HCT116 (cell line): ENCODE data around the gene DAP. TPM values are rescaled to one million over a fixed set of nuclear protein-coding genes. Genes with fewer than 3 reads are reported as not detected.

Source experiments
- ATAC-seq: fragments of 200-7000 bp; cut with Tn5 transposase; 2 replicates; pipeline ENCODE4 v1.9.1; 2020; ENCODE audit warnings: mild to moderate bottlenecking, moderate library complexity
- BruUV-seq: library from RNA; stranded (reverse); fragments of 400-500 nt; replicated peaks from 2 replicates; lab custom pipeline; 2021; lab: Mats Ljungman, UMichigan
- CTCF ChIA-PET: fragments of 300-600 bp; sonication (Branson Sonifier 250); formaldehyde crosslinking; loops from one replicate; lab custom pipeline; 2021; ENCODE audit warnings: antibody characterized with exemption; lab: Charles Lee
- POLR2A ChIA-PET: fragments of 300-600, 350-600 bp; sonication (Branson Sonifier 250); formaldehyde crosslinking; loops from one replicate; lab custom pipeline; 2021; ENCODE audit warnings: antibody characterized with exemption; lab: Charles Lee
- RAD21 ChIA-PET, 2 experiments: fragments of 300-600 bp; sonication (Branson Sonifier 250); formaldehyde crosslinking; loops; one replicate each; lab custom pipeline; 2023; ENCODE audit warnings: low total read pairs in 2 of 2; ENCODE audit not compliant: uncharacterized antibody in 2 of 2, unreplicated experiment in 2 of 2, low non-redundant PET in 1 of 2; lab: Charles Lee
- DNase-seq: peaks from one replicate; pipeline ENCODE4 v3.0.0-alpha.2; 2010; ENCODE audit warnings: low read depth, low spot score
- H2AFZ ChIP-seq: fragments of 200-600 bp; shearing (Covaris generic), sonication (generic); 2 replicates; pipeline ENCODE4 v1.6.1; 2017; ENCODE audit warnings: low read depth, mixed run types, mixed read lengths, antibody characterized with exemption, low read length; ENCODE audit not compliant: poor library complexity, severe bottlenecking
- H3K27ac ChIP-seq: 2 replicates; pipeline ENCODE4 v1.5.1; 2012; ENCODE audit warnings: low read depth, low read length
- H3K27me3 ChIP-seq: fragments of 200-600 bp; sonication (generic); 2 replicates; pipeline ENCODE4 v1.6.1; 2016; ENCODE audit warnings: mixed run types, low read length, mixed read lengths; ENCODE audit not compliant: insufficient read depth
- H3K36me3 ChIP-seq, 2 experiments: fragments of 200-500 bp in 1 of 2; fragments of 200-600 bp in 1 of 2; sonication (Bioruptor generic) in 1 of 2; sonication (generic) in 1 of 2; 2 replicates each; pipeline versions ENCODE4 v1.5.1 to v1.6.1; 2014 to 2016; ENCODE audit warnings: low read length in 2 of 2, inconsistent platforms in 1 of 2, mixed read lengths in 1 of 2, mixed run types in 1 of 2; ENCODE audit not compliant: insufficient read depth in 2 of 2, control insufficient read depth in 1 of 2
- H3K4me1 ChIP-seq, 2 experiments: fragments of 200-600 bp in 1 of 2; sonication (generic) in 1 of 2; 2 replicates each; pipeline versions ENCODE4 v1.5.1 to v1.6.1; 2012 to 2017; ENCODE audit warnings: low read length in 2 of 2, inconsistent platforms in 1 of 2, mild to moderate bottlenecking in 1 of 2, mixed read lengths in 1 of 2, mixed run types in 1 of 2, moderate library complexity in 1 of 2; ENCODE audit not compliant: insufficient read depth in 2 of 2, control insufficient read depth in 1 of 2
- H3K4me2 ChIP-seq: fragments of 200-600 bp; sonication (generic); 2 replicates; pipeline ENCODE4 v1.6.1; 2017; ENCODE audit warnings: mixed run types, low read length, mixed read lengths
- H3K4me3 ChIP-seq, 2 experiments: fragments of 200-600 bp in 1 of 2; sonication (generic) in 1 of 2; replicated peaks in 1 of 2; 2 replicates each; pipeline ENCODE4 v1.5.1; 2011 to 2016; ENCODE audit warnings: low read length in 2 of 2, control low read depth in 1 of 2, low read depth in 1 of 2, mild to moderate bottlenecking in 1 of 2, mixed read lengths in 1 of 2, mixed run types in 1 of 2
- H3K79me2 ChIP-seq: fragments of 200-600 bp; sonication (generic); 2 replicates; pipeline ENCODE4 v1.6.1; 2017; ENCODE audit warnings: mild to moderate bottlenecking, mixed run types, low read length, moderate library complexity, mixed read lengths; ENCODE audit not compliant: insufficient read depth
- H3K9ac ChIP-seq: fragments of 200-600 bp; sonication (generic); 2 replicates; pipeline ENCODE4 v1.6.1; 2016; ENCODE audit warnings: low read length, mixed read lengths
- H3K9me2 ChIP-seq: fragments of 200-600 bp; sonication (generic), shearing (Covaris generic); 2 replicates; pipeline ENCODE4 v1.6.1; 2017; ENCODE audit warnings: mixed run types, mild to moderate bottlenecking, moderate library complexity; ENCODE audit not compliant: insufficient read depth
- H3K9me3 ChIP-seq, 2 experiments: fragments of 200-500 bp in 1 of 2; fragments of 200-600 bp in 1 of 2; sonication (Bioruptor generic) in 1 of 2; sonication (generic) in 1 of 2; 2 replicates each; pipeline ENCODE4 v1.6.1; 2014 to 2017; ENCODE audit warnings: low read length in 2 of 2, mixed read lengths in 2 of 2, inconsistent platforms in 1 of 2, low read depth in 1 of 2, mild to moderate bottlenecking in 1 of 2, mixed run types in 1 of 2, moderate library complexity in 1 of 2; ENCODE audit not compliant: control insufficient read depth in 1 of 2, insufficient read depth in 1 of 2
- H4K20me1 ChIP-seq: fragments of 200-600 bp; sonication (generic), shearing (Covaris generic); 2 replicates; pipeline ENCODE4 v1.6.1; 2017; ENCODE audit warnings: mixed run types, mild to moderate bottlenecking, moderate library complexity; ENCODE audit not compliant: insufficient read depth
- CEBPB ChIP-seq: IDR thresholded peaks from 2 replicates; pipeline ENCODE4 v1.6.1; 2012; ENCODE audit warnings: low read depth
- ELF1 ChIP-seq: IDR thresholded peaks from 2 replicates; pipeline ENCODE4 v1.6.1; 2012; ENCODE audit warnings: low read depth, borderline replicate concordance
- FOSL1 ChIP-seq: IDR thresholded peaks from 2 replicates; pipeline ENCODE4 v1.6.1; 2012; ENCODE audit warnings: low read depth
- RAD21 ChIP-seq: IDR thresholded peaks from 2 replicates; pipeline ENCODE4 v1.6.1; 2012; ENCODE audit warnings: low read depth, mild to moderate bottlenecking
- SP1 ChIP-seq: IDR thresholded peaks from 2 replicates; pipeline ENCODE4 v1.6.1; 2012; ENCODE audit warnings: low read depth
- ZNF274 ChIP-seq: fragments of 200-500 bp; sonication (Bioruptor generic); IDR thresholded peaks from 2 replicates; pipeline ENCODE4 v1.6.1; 2014; ENCODE audit warnings: mild to moderate bottlenecking, low read depth, low read length, inconsistent platforms
- intact Hi-C: fragments of 100-400 bp; cut with micrococcal nuclease; formaldehyde crosslinking; loops from 2 replicates; pipeline ENCODE4 v1.10.0; 2022
- total RNA-seq: library from RNA; stranded (reverse); gene quantifications from one replicate; pipeline ENCODE4 v1.2.1, GENCODE V29; 2021; ENCODE audit not compliant: unreplicated experiment
- TF ChIP-seq, protein P1 (sequence below), 3 experiments: fragments of 200-600 bp in 1 of 3; sonication (generic) in 1 of 3; IDR thresholded peaks in 2 of 3; conservative IDR thresholded peaks in 1 of 3; 2 replicates each; pipeline ENCODE4 v1.5.1; 2012 to 2017; ENCODE audit warnings: low read depth in 2 of 3, low read length in 2 of 3, antibody characterized with exemption in 1 of 3, borderline replicate concordance in 1 of 3, control low read depth in 1 of 3, mild to moderate bottlenecking in 1 of 3, mixed read lengths in 1 of 3, mixed run types in 1 of 3, moderate library complexity in 1 of 3; ENCODE audit not compliant: insufficient read depth in 1 of 3

Gene DAP
- total RNA-seq, 1 experiment from 2014 or later = 59.1 TPM

DNA sequence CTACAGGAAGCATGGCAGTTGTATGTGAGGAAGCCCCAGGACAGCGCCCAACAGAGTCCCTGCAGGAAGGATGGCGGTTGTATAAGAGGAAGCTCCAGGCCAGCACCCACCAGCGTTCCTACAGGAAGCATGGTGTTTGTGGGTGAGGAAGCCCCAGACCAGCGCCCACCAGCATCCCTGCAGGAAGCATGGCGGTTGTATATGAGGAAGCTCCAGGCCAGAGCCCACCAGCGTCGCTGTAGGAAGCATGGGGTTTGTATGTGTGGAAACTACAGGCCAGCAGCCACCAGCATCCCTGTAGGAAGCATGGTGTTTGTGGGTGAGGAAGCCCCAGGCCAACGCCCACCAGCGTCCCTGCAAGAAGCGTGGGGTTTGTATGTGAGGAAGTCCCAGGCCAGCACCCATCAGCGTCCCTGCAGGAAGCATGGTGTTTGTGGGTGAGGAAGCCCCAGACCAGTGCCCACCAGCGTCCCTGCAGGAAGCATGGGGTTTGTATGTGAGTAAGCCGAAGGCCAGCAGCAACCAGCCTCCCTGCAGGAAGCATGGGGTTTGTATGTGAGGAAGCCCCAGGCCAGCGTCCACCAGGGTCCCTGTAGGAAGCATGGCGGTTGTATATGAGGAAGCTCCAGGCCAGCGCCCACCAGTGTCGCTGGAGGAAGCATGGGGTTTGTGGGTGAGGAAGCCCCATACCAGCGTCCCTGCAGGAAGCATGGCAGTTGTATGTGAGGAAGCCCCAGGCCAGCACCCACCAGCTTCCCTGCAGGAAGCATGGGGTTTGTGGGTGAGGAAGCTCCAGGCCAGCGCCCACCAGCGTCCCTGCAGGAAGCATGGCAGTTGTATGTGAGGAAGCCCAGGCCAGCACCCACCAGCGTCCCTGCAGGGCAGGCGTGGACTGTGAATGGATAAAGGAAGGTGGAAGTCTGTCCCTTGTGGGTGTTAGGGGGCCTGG, 79.0 kb downstream of the DAP start:
- H3K4me3 ChIP-seq = no peak overlapping the region
- no peaks in the 10 kb centered on the region for H3K79me2 ChIP-seq
- H3K4me2 ChIP-seq = no peak overlapping the region
- ATAC-seq = no peak
- no peaks in the 10 kb centered on the region for H3K9me2 ChIP-seq
- H3K27ac ChIP-seq = no peak overlapping the region
- CTCF ChIA-PET = no interaction called here
- H3K27me3 ChIP-seq = no peaks in the 10 kb centered on the region
- H3K4me1 ChIP-seq = no peaks in the 10 kb centered on the region
- peaks cover 0 to 3% of the 10 kb centered on the region in 2 experiments; a peak in 2 of 4 replicates for H3K36me3 ChIP-seq
- no peaks in the 10 kb centered on the region for H3K9me3 ChIP-seq
- intact Hi-C loops = no loop called here
- RAD21 ChIA-PET = no interaction called here
- H4K20me1 ChIP-seq = no peaks in the 10 kb centered on the region
- no peak overlapping the region for H3K9ac ChIP-seq
- H2AFZ ChIP-seq = no peak overlapping the region
- BruUV-seq = no TSS peak
- TF ChIP-seq, protein P1, sequence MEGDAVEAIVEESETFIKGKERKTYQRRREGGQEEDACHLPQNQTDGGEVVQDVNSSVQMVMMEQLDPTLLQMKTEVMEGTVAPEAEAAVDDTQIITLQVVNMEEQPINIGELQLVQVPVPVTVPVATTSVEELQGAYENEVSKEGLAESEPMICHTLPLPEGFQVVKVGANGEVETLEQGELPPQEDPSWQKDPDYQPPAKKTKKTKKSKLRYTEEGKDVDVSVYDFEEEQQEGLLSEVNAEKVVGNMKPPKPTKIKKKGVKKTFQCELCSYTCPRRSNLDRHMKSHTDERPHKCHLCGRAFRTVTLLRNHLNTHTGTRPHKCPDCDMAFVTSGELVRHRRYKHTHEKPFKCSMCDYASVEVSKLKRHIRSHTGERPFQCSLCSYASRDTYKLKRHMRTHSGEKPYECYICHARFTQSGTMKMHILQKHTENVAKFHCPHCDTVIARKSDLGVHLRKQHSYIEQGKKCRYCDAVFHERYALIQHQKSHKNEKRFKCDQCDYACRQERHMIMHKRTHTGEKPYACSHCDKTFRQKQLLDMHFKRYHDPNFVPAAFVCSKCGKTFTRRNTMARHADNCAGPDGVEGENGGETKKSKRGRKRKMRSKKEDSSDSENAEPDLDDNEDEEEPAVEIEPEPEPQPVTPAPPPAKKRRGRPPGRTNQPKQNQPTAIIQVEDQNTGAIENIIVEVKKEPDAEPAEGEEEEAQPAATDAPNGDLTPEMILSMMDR (IDR thresholded peaks at IDR 0.05 in 2 of 3, conservative IDR thresholded peaks at IDR 0.05 in 1 of 3; ENCODE audit: borderline replicate concordance in 1 of 3, insufficient read depth in 1 of 3, low read depth in 2 of 3, low read length in 2 of 3) = no peak
- TF ChIP-seq RAD21 (no peak), ZNF274 (no peak), ELF1 (no peak), SP1 (no peak), CEBPB (no peak), FOSL1 (no peak)
- no peak for DNase-seq
- POLR2A ChIA-PET = no interaction called here
